ENCODE data around the gene MPHOSPH8.
"Not testable (repeated sequence)": the region's sequence is repeated elsewhere in the genome, so short reads cannot be mapped to it uniquely, and the experiment has no call there.

The MPHOSPH8 gene

GRCh38 chr13:19604306-19604705, 29.2 kb upstream of the MPHOSPH8 start:
- Histone ChIP-seq H3K27ac (ENCODE audit: low read depth, low read length) (no peak overlapping the region), H3K4me3 (ENCODE audit: low read length) (no peak overlapping the region), H3K4me1 (ENCODE audit: control insufficient read depth, insufficient read depth, low read length) (no peaks in the 10 kb centered on the region), H3K36me3 (ENCODE audit: control insufficient read depth, insufficient read depth, low read length) (no peaks in the 10 kb centered on the region), H3K9ac (ENCODE audit: low read length) (no peak overlapping the region), H3K27me3 (ENCODE audit: control insufficient read depth, insufficient read depth, low read length) (no peaks in the 10 kb centered on the region)

GRCh38 chr13:19605161-19605955, 28.1 kb upstream of the MPHOSPH8 start:
- no peaks in the 10 kb centered on the region for H3K27me3 ChIP-seq (ENCODE audit: control insufficient read depth, insufficient read depth, low read length)
- no peak overlapping the region for H3K27ac ChIP-seq (ENCODE audit: low read depth, low read length)
- H3K9ac ChIP-seq (ENCODE audit: low read length): no peak overlapping the region
- H3K4me1 ChIP-seq (ENCODE audit: control insufficient read depth, insufficient read depth, low read length): no peaks in the 10 kb centered on the region
- no peak overlapping the region for H3K4me3 ChIP-seq (ENCODE audit: low read length)
- H3K36me3 ChIP-seq (ENCODE audit: control insufficient read depth, insufficient read depth, low read length): no peaks in the 10 kb centered on the region

- H3K27ac ChIP-seq (ENCODE audit: low read depth, low read length): no peak overlapping the region
- H3K4me1 ChIP-seq (ENCODE audit: control insufficient read depth, insufficient read depth, low read length): no peaks in the 10 kb centered on the region
- no peaks in the 10 kb centered on the region for H3K27me3 ChIP-seq (ENCODE audit: control insufficient read depth, insufficient read depth, low read length)
- no peaks in the 10 kb centered on the region for H3K36me3 ChIP-seq (ENCODE audit: control insufficient read depth, insufficient read depth, low read length)
- no peak overlapping the region for H3K4me3 ChIP-seq (ENCODE audit: low read length)
- H3K9ac ChIP-seq (ENCODE audit: low read length): no peak overlapping the region
These were observed 27.3 kb upstream of the MPHOSPH8 start for GRCh38 chr13:19606152-19606551.

- H3K4me3 ChIP-seq (ENCODE audit: low read length): no peak overlapping the region
These were observed 26.7 kb upstream of the MPHOSPH8 start for GRCh38 chr13:19606737-19607136.

GRCh38 chr13:19607523-19608078, 25.9 kb upstream of the MPHOSPH8 start:
- no peaks in the 10 kb centered on the region for H3K27me3 ChIP-seq (ENCODE audit: control insufficient read depth, insufficient read depth, low read length)
- H3K36me3 ChIP-seq (ENCODE audit: control insufficient read depth, insufficient read depth, low read length): no peaks in the 10 kb centered on the region
- no peak overlapping the region for H3K4me3 ChIP-seq (ENCODE audit: low read length)
- no peak overlapping the region for H3K27ac ChIP-seq (ENCODE audit: low read depth, low read length)
- no peaks in the 10 kb centered on the region for H3K4me1 ChIP-seq (ENCODE audit: control insufficient read depth, insufficient read depth, low read length)
- no peak overlapping the region for H3K9ac ChIP-seq (ENCODE audit: low read length)

More at GRCh38 chr13:19606737-19607136, 26.7 kb upstream of the MPHOSPH8 start:
- Histone ChIP-seq H3K27ac (ENCODE audit: low read depth, low read length) (no peak overlapping the region), H3K36me3 (ENCODE audit: control insufficient read depth, insufficient read depth, low read length) (no peaks in the 10 kb centered on the region), H3K4me1 (ENCODE audit: control insufficient read depth, insufficient read depth, low read length) (no peaks in the 10 kb centered on the region), H3K27me3 (ENCODE audit: control insufficient read depth, insufficient read depth, low read length) (no peaks in the 10 kb centered on the region), H3K9ac (ENCODE audit: low read length) (no peak overlapping the region)

- Histone ChIP-seq H3K36me3 (ENCODE audit: control insufficient read depth, insufficient read depth, low read length) (no peaks in the 10 kb centered on the region), H3K27me3 (ENCODE audit: control insufficient read depth, insufficient read depth, low read length) (no peaks in the 10 kb centered on the region), H3K4me3 (ENCODE audit: low read length) (no peak overlapping the region), H3K4me1 (ENCODE audit: control insufficient read depth, insufficient read depth, low read length) (no peaks in the 10 kb centered on the region), H3K27ac (ENCODE audit: low read depth, low read length) (no peak overlapping the region), H3K9ac (ENCODE audit: low read length) (no peak overlapping the region)
These were observed 14.5 kb upstream of the MPHOSPH8 start for GRCh38 chr13:19618977-19619376.

- Histone ChIP-seq H3K27me3 (ENCODE audit: control insufficient read depth, insufficient read depth, low read length) (no peaks in the 10 kb centered on the region), H3K36me3 (ENCODE audit: control insufficient read depth, insufficient read depth, low read length) (no peaks in the 10 kb centered on the region), H3K4me1 (ENCODE audit: control insufficient read depth, insufficient read depth, low read length) (no peaks in the 10 kb centered on the region)
These were observed 11.3 kb upstream of the MPHOSPH8 start for GRCh38 chr13:19622193-19622592.

GRCh38 chr13:19624265-19624664, 9.2 kb upstream of the MPHOSPH8 start:
- H3K4me3 ChIP-seq (ENCODE audit: low read length): no peak overlapping the region
- no peaks in the 10 kb centered on the region for H3K27me3 ChIP-seq (ENCODE audit: control insufficient read depth, insufficient read depth, low read length)
- H3K4me1 ChIP-seq (ENCODE audit: control insufficient read depth, insufficient read depth, low read length): no peaks in the 10 kb centered on the region
- no peak overlapping the region for H3K9ac ChIP-seq (ENCODE audit: low read length)
- no peak overlapping the region for H3K27ac ChIP-seq (ENCODE audit: low read depth, low read length)
- no peaks in the 10 kb centered on the region for H3K36me3 ChIP-seq (ENCODE audit: control insufficient read depth, insufficient read depth, low read length)

More at GRCh38 chr13:19622193-19622592, 11.3 kb upstream of the MPHOSPH8 start:
- Histone ChIP-seq H3K9ac (ENCODE audit: low read length) (no peak overlapping the region), H3K4me3 (ENCODE audit: low read length) (no peak overlapping the region), H3K27ac (ENCODE audit: low read depth, low read length) (no peak overlapping the region)

- peak overlapping the region; percentile 81 for H3K27ac ChIP-seq (ENCODE audit: low read depth, low read length)
- H3K4me1 ChIP-seq (ENCODE audit: control insufficient read depth, insufficient read depth, low read length): peaks cover 8% of the 10 kb centered on the region
- H3K36me3 ChIP-seq (ENCODE audit: control insufficient read depth, insufficient read depth, low read length): no peaks in the 10 kb centered on the region
- no peaks in the 10 kb centered on the region for H3K27me3 ChIP-seq (ENCODE audit: control insufficient read depth, insufficient read depth, low read length)
- H3K4me3 ChIP-seq (ENCODE audit: low read length): peak overlapping the region; percentile 85
- no peak overlapping the region for H3K9ac ChIP-seq (ENCODE audit: low read length)
These were observed 462 bp upstream of the MPHOSPH8 start for GRCh38 chr13:19632915-19633478.

GRCh38 chr13:19634256-19634740, 839 bp downstream of the MPHOSPH8 start:
- H3K27ac ChIP-seq (ENCODE audit: low read depth, low read length): peak overlapping the region; percentile 96
- peak overlapping the region; percentile 85 for H3K4me3 ChIP-seq (ENCODE audit: low read length)
- peak overlapping the region; percentile 95 for H3K9ac ChIP-seq (ENCODE audit: low read length)
- H3K36me3 ChIP-seq (ENCODE audit: control insufficient read depth, insufficient read depth, low read length): no peaks in the 10 kb centered on the region
- H3K27me3 ChIP-seq (ENCODE audit: control insufficient read depth, insufficient read depth, low read length): no peaks in the 10 kb centered on the region
- H3K4me1 ChIP-seq (ENCODE audit: control insufficient read depth, insufficient read depth, low read length): peaks cover 8% of the 10 kb centered on the region

- H3K4me1 ChIP-seq (ENCODE audit: control insufficient read depth, insufficient read depth, low read length); H3K27ac ChIP-seq (ENCODE audit: low read depth, low read length); H3K9ac ChIP-seq (ENCODE audit: low read length); H3K4me3 ChIP-seq (ENCODE audit: low read length); H3K36me3 ChIP-seq (ENCODE audit: control insufficient read depth, insufficient read depth, low read length); H3K27me3 ChIP-seq (ENCODE audit: control insufficient read depth, insufficient read depth, low read length): not testable (repeated sequence)
These were observed 2.5 kb downstream of the MPHOSPH8 start for GRCh38 chr13:19635926-19636325.

GRCh38 chr13:19643652-19644051, 10.2 kb downstream of the MPHOSPH8 start:
- no peaks in the 10 kb centered on the region for H3K27me3 ChIP-seq (ENCODE audit: control insufficient read depth, insufficient read depth, low read length)
- H3K36me3 ChIP-seq (ENCODE audit: control insufficient read depth, insufficient read depth, low read length): peaks cover 13% of the 10 kb centered on the region
- no peak overlapping the region for H3K9ac ChIP-seq (ENCODE audit: low read length)
- no peaks in the 10 kb centered on the region for H3K4me1 ChIP-seq (ENCODE audit: control insufficient read depth, insufficient read depth, low read length)
- H3K4me3 ChIP-seq (ENCODE audit: low read length): no peak overlapping the region
- H3K27ac ChIP-seq (ENCODE audit: low read depth, low read length): no peak overlapping the region
